WERI-Rb-1 (cell line): ENCODE measurements around the gene PILRA.

Experiments used
- DNase-seq: peaks from one replicate; pipeline ENCODE4 v3.0.0-alpha.2; 2020
- H3K27ac ChIP-seq: fragments of 250-450 bp; sonication (Bioruptor Pico); 2 replicates; pipeline ENCODE4 v1.5.1; 2020; ENCODE audit warnings: mild to moderate bottlenecking, moderate library complexity
- H3K27me3 ChIP-seq: fragments of 250-450 bp; sonication (Bioruptor Pico); 2 replicates; pipeline ENCODE4 v1.5.1; 2021; ENCODE audit warnings: mild to moderate bottlenecking, low read depth, moderate library complexity; ENCODE audit not compliant: insufficient read depth, severe bottlenecking
- H3K36me3 ChIP-seq: fragments of 250-450 bp; sonication (Bioruptor Pico); 2 replicates; pipeline ENCODE4 v1.5.1; 2020; ENCODE audit warnings: mild to moderate bottlenecking, moderate library complexity
- H3K4me3 ChIP-seq: 2 replicates; pipeline ENCODE4 v1.5.1; 2011; ENCODE audit warnings: low read depth, mild to moderate bottlenecking, control low read depth, low read length
- H3K9me3 ChIP-seq: fragments of 250-450 bp; sonication (Bioruptor Pico); 2 replicates; pipeline ENCODE4 v1.5.1; 2021; ENCODE audit warnings: mild to moderate bottlenecking, moderate library complexity; ENCODE audit not compliant: severe bottlenecking
- CTCF ChIP-seq: IDR thresholded peaks from 2 replicates; pipeline ENCODE4 v1.5.1; 2011; ENCODE audit warnings: low read depth, mild to moderate bottlenecking, control low read depth, inconsistent platforms, low read length

Gene PILRA

GRCh38 chr7:100418930-100419659 lies 45.8 kb downstream of the PILRA start:
- TF ChIP-seq CTCF = no peak
- Histone ChIP-seq H3K4me3 (no peak overlapping the region), H3K9me3 (no peaks in the 10 kb centered on the region), H3K27me3 (no peaks in the 10 kb centered on the region), H3K36me3 (no peaks in the 10 kb centered on the region), H3K27ac (no peak overlapping the region)
- DNase-seq = no peak

GRCh38 chr7:100419660-100420226 lies 46.5 kb downstream of the PILRA start:
- no peak for DNase-seq
- no peak for TF ChIP-seq CTCF
- H3K36me3 ChIP-seq = no peaks in the 10 kb centered on the region
- no peak overlapping the region for H3K27ac ChIP-seq
- no peaks in the 10 kb centered on the region for H3K9me3 ChIP-seq
- H3K4me3 ChIP-seq = no peak overlapping the region
- no peaks in the 10 kb centered on the region for H3K27me3 ChIP-seq

- no peak for TF ChIP-seq CTCF
- H3K4me3 ChIP-seq = no peak overlapping the region
- no peak overlapping the region for H3K27ac ChIP-seq
- no peak for DNase-seq
- H3K36me3 ChIP-seq = no peaks in the 10 kb centered on the region
- H3K9me3 ChIP-seq = no peaks in the 10 kb centered on the region
- no peaks in the 10 kb centered on the region for H3K27me3 ChIP-seq
Observed at GRCh38 chr7:100423315-100423714, 50.0 kb downstream of the PILRA start.

GRCh38 chr7:100425347-100425746 lies 52.1 kb downstream of the PILRA start:
- Histone ChIP-seq H3K27me3 (no peaks in the 10 kb centered on the region), H3K4me3 (no peak overlapping the region), H3K9me3 (no peaks in the 10 kb centered on the region), H3K27ac (no peak overlapping the region), H3K36me3 (peaks cover 4% of the 10 kb centered on the region)
- TF ChIP-seq CTCF = no peak
- no peak for DNase-seq

GRCh38 chr7:100426516-100426915 lies 53.2 kb downstream of the PILRA start:
- H3K4me3 ChIP-seq = no peak overlapping the region
- H3K27ac ChIP-seq = no peak overlapping the region
- no peak for TF ChIP-seq CTCF
- no peaks in the 10 kb centered on the region for H3K9me3 ChIP-seq
- peaks cover 15% of the 10 kb centered on the region for H3K36me3 ChIP-seq
- DNase-seq = no peak
- H3K27me3 ChIP-seq = no peaks in the 10 kb centered on the region
